Mesenchymal stem cell (in vitro differentiated cells and primary cell): ENCODE data around the gene HHIPL2.

ENCODE experiments used
- DNase-seq: peaks from one replicate; pipeline ENCODE4 v3.0.0-alpha.2; 2013
- H2AFZ ChIP-seq: one replicate; pipeline ENCODE4 v1.6.1; 2013; ENCODE audit warnings: low read depth, mild to moderate bottlenecking, control low read depth, inconsistent platforms, low read length, moderate library complexity
- H2AK5ac ChIP-seq: 2 replicates; pipeline ENCODE4 v1.6.1; 2013; ENCODE audit warnings: low read length, moderate library complexity, mild to moderate bottlenecking, inconsistent platforms; ENCODE audit not compliant: severe bottlenecking
- H2BK120ac ChIP-seq: one replicate; pipeline ENCODE4 v1.6.1; 2013; ENCODE audit warnings: low read depth, mild to moderate bottlenecking, inconsistent platforms, low read length, moderate library complexity
- H2BK12ac ChIP-seq, 2 experiments: one replicate each; pipeline ENCODE4 v1.6.1; 2013; ENCODE audit warnings: inconsistent platforms in 2 of 2, low read length in 2 of 2, mild to moderate bottlenecking in 2 of 2, moderate library complexity in 2 of 2, control low read depth in 1 of 2
- H2BK15ac ChIP-seq: one replicate; pipeline ENCODE4 v1.6.1; 2013; ENCODE audit warnings: mild to moderate bottlenecking, low read depth, inconsistent platforms; ENCODE audit not compliant: poor library complexity, severe bottlenecking
- H2BK5ac ChIP-seq: 2 replicates; pipeline ENCODE4 v1.6.1; 2013; ENCODE audit warnings: low read depth, mild to moderate bottlenecking, low read length, control low read depth, inconsistent platforms; ENCODE audit not compliant: poor library complexity, severe bottlenecking
- H3K14ac ChIP-seq, 2 experiments: one replicate each; pipeline ENCODE4 v1.6.1; 2013; ENCODE audit warnings: inconsistent platforms in 2 of 2, low read length in 2 of 2, control low read depth in 1 of 2, mild to moderate bottlenecking in 1 of 2, moderate library complexity in 1 of 2
- H3K18ac ChIP-seq, 2 experiments: one replicate each; pipeline ENCODE4 v1.6.1; 2013; ENCODE audit warnings: inconsistent platforms in 2 of 2, low read length in 2 of 2, control low read depth in 1 of 2, low read depth in 1 of 2, mild to moderate bottlenecking in 1 of 2
- H3K23ac ChIP-seq, 2 experiments: one replicate each; pipeline ENCODE4 v1.6.1; 2013; ENCODE audit warnings: inconsistent platforms in 2 of 2, low read length in 2 of 2, mild to moderate bottlenecking in 2 of 2, moderate library complexity in 2 of 2, control low read depth in 1 of 2
- H3K27ac ChIP-seq: 2 replicates; pipeline ENCODE4 v1.5.1; 2013; ENCODE audit warnings: mild to moderate bottlenecking, moderate library complexity, low read length, control low read depth, inconsistent platforms; ENCODE audit not compliant: poor library complexity, severe bottlenecking
- H3K27me3 ChIP-seq, 2 experiments: 2 replicates each; pipeline versions ENCODE4 v1.6.1 to v1.7.0; 2013; ENCODE audit warnings: low read length in 2 of 2, mild to moderate bottlenecking in 2 of 2, moderate library complexity in 2 of 2, control low read depth in 1 of 2, inconsistent platforms in 1 of 2; ENCODE audit not compliant: control insufficient read depth in 1 of 2, insufficient read depth in 1 of 2
- H3K36me3 ChIP-seq, 2 experiments: 2 replicates each; pipeline versions ENCODE4 v1.6.1 to v1.7.0; 2013; ENCODE audit warnings: low read length in 2 of 2, control low read depth in 1 of 2, inconsistent platforms in 1 of 2, low read depth in 1 of 2, mild to moderate bottlenecking in 1 of 2; ENCODE audit not compliant: insufficient read depth in 2 of 2, control insufficient read depth in 1 of 2
- H3K4ac ChIP-seq, 2 experiments: one replicate each; pipeline ENCODE4 v1.6.1; 2013; ENCODE audit warnings: inconsistent platforms in 2 of 2, low read length in 2 of 2, mild to moderate bottlenecking in 2 of 2, moderate library complexity in 2 of 2, control low read depth in 1 of 2, low read depth in 1 of 2
- H3K4me1 ChIP-seq: 2 replicates; pipeline ENCODE4 v1.6.1; 2013; ENCODE audit warnings: low read depth, low read length, control low read depth; ENCODE audit not compliant: control insufficient read depth, insufficient read depth
- H3K4me2 ChIP-seq: 2 replicates; pipeline ENCODE4 v1.6.1; 2013; ENCODE audit warnings: low read length, mild to moderate bottlenecking, inconsistent platforms; ENCODE audit not compliant: poor library complexity, severe bottlenecking
- H3K4me3 ChIP-seq, 2 experiments: 2 replicates each; pipeline versions ENCODE4 v1.5.1 to v1.7.0; 2013; ENCODE audit warnings: low read length in 2 of 2, mild to moderate bottlenecking in 2 of 2, control low read depth in 1 of 2, low read depth in 1 of 2; ENCODE audit not compliant: insufficient read depth in 1 of 2
- H3K79me1 ChIP-seq: replicated peaks from 2 replicates; pipeline ENCODE4 v1.6.1; 2013; ENCODE audit warnings: mild to moderate bottlenecking, control low read depth, low read length, inconsistent platforms; ENCODE audit not compliant: poor library complexity, severe bottlenecking
- H3K9ac ChIP-seq: 2 replicates; pipeline ENCODE4 v1.7.0; 2013; ENCODE audit warnings: mild to moderate bottlenecking, low read length, moderate library complexity
- H3K9me3 ChIP-seq: 2 replicates; pipeline ENCODE4 v1.7.0; 2013; ENCODE audit warnings: mild to moderate bottlenecking, low read length; ENCODE audit not compliant: control insufficient read depth
- H4K8ac ChIP-seq: one replicate; pipeline ENCODE4 v1.6.1; 2013; ENCODE audit warnings: inconsistent platforms, mild to moderate bottlenecking, low read length, moderate library complexity
- H4K91ac ChIP-seq: one replicate; pipeline ENCODE4 v1.6.1; 2013; ENCODE audit warnings: mild to moderate bottlenecking, low read length, inconsistent platforms
- WGBS: methylation state at CpG from one replicate; pipeline ENCODE4 v1.1.7; 2013; ENCODE audit warnings: mixed read lengths; 5-methylcytosine and 5-hydroxymethylcytosine counted together

HHIPL2 gene

GRCh38 chr1:222530852-222531251, 17.1 kb downstream of the HHIPL2 start:
- 74% methylated on average over 5 of the region's 6 CpGs for WGBS

GRCh38 chr1:222529916-222530315, 18.0 kb downstream of the HHIPL2 start:
- H3K23ac ChIP-seq, result no peak overlapping the region
- no peak overlapping the region for H3K4ac ChIP-seq
- no peak overlapping the region for H3K27ac ChIP-seq
- no peak overlapping the region for H2BK5ac ChIP-seq
- no peak for DNase-seq
- peaks cover 0 to 4% of the 10 kb centered on the region in 2 experiments for H3K27me3 ChIP-seq
- H2BK15ac ChIP-seq, result no peak overlapping the region
- H3K4me3 ChIP-seq, result no peak overlapping the region
- H2AK5ac ChIP-seq, result no peak overlapping the region
- H3K79me1 ChIP-seq, result no peaks in the 10 kb centered on the region
- no peaks in the 10 kb centered on the region for H3K36me3 ChIP-seq
- no peak overlapping the region for H3K9ac ChIP-seq
- H3K14ac ChIP-seq, result no peak overlapping the region
- H3K18ac ChIP-seq, result no peak overlapping the region
- no peak overlapping the region for H2BK12ac ChIP-seq
- no peak overlapping the region for H2AFZ ChIP-seq
- 57% methylated on average over 3 of the region's 3 CpGs for WGBS
- no peak overlapping the region for H3K4me2 ChIP-seq
- no peak overlapping the region for H4K91ac ChIP-seq
- no peaks in the 10 kb centered on the region for H3K4me1 ChIP-seq
- H2BK120ac ChIP-seq, result no peak overlapping the region
- H4K8ac ChIP-seq, result no peak overlapping the region
- no peaks in the 10 kb centered on the region for H3K9me3 ChIP-seq

More at GRCh38 chr1:222530852-222531251, 17.1 kb downstream of the HHIPL2 start:
- Histone ChIP-seq H4K8ac (no peak overlapping the region), H3K14ac (no peak overlapping the region), H3K9me3 (no peaks in the 10 kb centered on the region), H2BK12ac (no peak overlapping the region), H4K91ac (no peak overlapping the region), H3K18ac (no peak overlapping the region), H3K4me3 (no peak overlapping the region), H2AK5ac (no peak overlapping the region), H3K79me1 (no peaks in the 10 kb centered on the region), H3K4me1 (no peaks in the 10 kb centered on the region), H3K4ac (no peak overlapping the region), H2AFZ (no peak overlapping the region), H2BK120ac (no peak overlapping the region), H3K27me3 (no peaks in the 10 kb centered on the region), H2BK15ac (no peak overlapping the region), H3K4me2 (no peak overlapping the region), H3K27ac (no peak overlapping the region), H3K23ac (no peak overlapping the region), H3K9ac (no peak overlapping the region), H2BK5ac (no peak overlapping the region), H3K36me3 (no peaks in the 10 kb centered on the region)
- DNase-seq, result no peak

GRCh38 chr1:222529181-222529580, 18.7 kb downstream of the HHIPL2 start:
- Histone ChIP-seq H3K4ac (no peak overlapping the region), H4K91ac (no peak overlapping the region), H3K18ac (no peak overlapping the region), H3K27ac (no peak overlapping the region), H2AK5ac (no peak overlapping the region), H3K4me2 (no peak overlapping the region), H3K79me1 (no peaks in the 10 kb centered on the region), H4K8ac (no peak overlapping the region), H2BK15ac (no peak overlapping the region), H2BK120ac (no peak overlapping the region), H3K36me3 (no peaks in the 10 kb centered on the region), H3K9me3 (no peaks in the 10 kb centered on the region), H2BK5ac (no peak overlapping the region), H3K4me3 (no peak overlapping the region), H2BK12ac (no peak overlapping the region), H3K23ac (no peak overlapping the region), H3K27me3 (peaks cover 0 to 10% of the 10 kb centered on the region in 2 experiments), H3K14ac (no peak overlapping the region), H3K4me1 (no peaks in the 10 kb centered on the region), H3K9ac (no peak overlapping the region), H2AFZ (no peak overlapping the region)
- DNase-seq, result no peak
- 91% methylated on average over 3 of the region's 3 CpGs for WGBS

GRCh38 chr1:222525951-222526350, 22.0 kb downstream of the HHIPL2 start:
- H3K14ac ChIP-seq, result no peak overlapping the region
- no peak overlapping the region for H2BK5ac ChIP-seq
- no peak overlapping the region for H2BK15ac ChIP-seq
- H3K9me3 ChIP-seq, result peaks cover 16% of the 10 kb centered on the region
- no peak overlapping the region for H3K4me2 ChIP-seq
- no peak overlapping the region for H3K23ac ChIP-seq
- H2BK120ac ChIP-seq, result no peak overlapping the region
- H2AFZ ChIP-seq, result no peak overlapping the region
- H3K18ac ChIP-seq, result no peak overlapping the region
- DNase-seq, result no peak
- peaks cover 0 to 10% of the 10 kb centered on the region in 2 experiments for H3K27me3 ChIP-seq
- H3K9ac ChIP-seq, result no peak overlapping the region
- H3K79me1 ChIP-seq, result no peaks in the 10 kb centered on the region
- H3K4ac ChIP-seq, result no peak overlapping the region
- no peak overlapping the region for H3K27ac ChIP-seq
- H2BK12ac ChIP-seq, result no peak overlapping the region
- H3K4me1 ChIP-seq, result no peaks in the 10 kb centered on the region
- WGBS, result 100% methylated on average over 1 of the region's 2 CpGs
- H3K36me3 ChIP-seq, result no peaks in the 10 kb centered on the region
- H2AK5ac ChIP-seq, result no peak overlapping the region
- H3K4me3 ChIP-seq, result no peak overlapping the region
- H4K91ac ChIP-seq, result no peak overlapping the region
- H4K8ac ChIP-seq, result no peak overlapping the region
